SK-N-SH treated with all-trans-retinoic acid at 6 μM for 48 hours (cell line): Measurements from ENCODE around the gene PCDHGA12.

ENCODE experiments used
- ATAC-seq: fragments of 200-7000 bp; cut with Tn5 transposase; 3 replicates; pipeline ENCODE4 v1.9.1; 2020; ENCODE audit warnings: mild to moderate bottlenecking, moderate library complexity
- ARNTL ChIP-seq: fragments of 450-650 bp; formaldehyde crosslinking; IDR thresholded peaks from 2 replicates; pipeline ENCODE4 v1.5.0; 2020; ENCODE audit warnings: low read depth, mild to moderate bottlenecking, moderate library complexity, borderline replicate concordance
- BACH2 ChIP-seq: fragments of 250-450 bp; sonication (Bioruptor Pico); IDR thresholded peaks from 2 replicates; pipeline ENCODE4 v1.9.0; 2021; ENCODE audit warnings: mild to moderate bottlenecking, borderline replicate concordance
- CREB5 ChIP-seq: fragments of 250-450 bp; sonication (Bioruptor Pico); IDR thresholded peaks from 2 replicates; pipeline ENCODE4 v1.5.1; 2020; ENCODE audit warnings: low read depth, mild to moderate bottlenecking, moderate library complexity
- CSRNP3 ChIP-seq: fragments of 250-450 bp; sonication (Bioruptor Pico); IDR thresholded peaks from 2 replicates; pipeline ENCODE4 v1.5.1; 2021; ENCODE audit warnings: mild to moderate bottlenecking, moderate library complexity
- ESRRG ChIP-seq: fragments of 250-450 bp; sonication (Bioruptor Pico); IDR thresholded peaks from 2 replicates; pipeline ENCODE4 v1.6.1; 2021; ENCODE audit warnings: mild to moderate bottlenecking
- GLIS3 ChIP-seq: fragments of 250-450 bp; sonication (Bioruptor Pico); IDR thresholded peaks from 2 replicates; pipeline ENCODE4 v1.5.0; 2020; ENCODE audit warnings: mild to moderate bottlenecking, moderate library complexity
- ISL1 ChIP-seq: fragments of 250-450 bp; sonication (Bioruptor Pico); IDR thresholded peaks from 2 replicates; pipeline ENCODE4 v2.1.2; 2022; ENCODE audit warnings: mild to moderate bottlenecking, moderate library complexity
- OSR1 ChIP-seq: fragments of 250-450 bp; sonication (Bioruptor Pico); IDR thresholded peaks from 2 replicates; pipeline ENCODE4 v1.8.0; 2022; ENCODE audit warnings: moderate library complexity, mild to moderate bottlenecking, inconsistent platforms
- PATZ1 ChIP-seq: fragments of 250-450 bp; sonication (Bioruptor Pico); IDR thresholded peaks from 2 replicates; pipeline ENCODE4 v1.8.0; 2020; ENCODE audit warnings: mild to moderate bottlenecking, moderate library complexity, borderline replicate concordance
- POU6F1 ChIP-seq: fragments of 250-450 bp; sonication (Bioruptor Pico); IDR thresholded peaks from 2 replicates; pipeline ENCODE4 v1.8.0; 2021; ENCODE audit warnings: low read depth, mild to moderate bottlenecking, moderate library complexity, borderline replicate concordance
- RARB ChIP-seq: fragments of 250-450 bp; sonication (Bioruptor Pico); IDR thresholded peaks from 2 replicates; pipeline ENCODE4 v1.8.0; 2021; ENCODE audit warnings: mild to moderate bottlenecking, moderate library complexity
- SNAI2 ChIP-seq: fragments of 250-450 bp; sonication (Bioruptor Pico); IDR thresholded peaks from 2 replicates; pipeline ENCODE4 v1.5.0; 2020; ENCODE audit warnings: mild to moderate bottlenecking, moderate library complexity
- TCF4 ChIP-seq: fragments of 250-450 bp; sonication (Bioruptor Pico); IDR thresholded peaks from 2 replicates; pipeline ENCODE4 v1.8.0; 2021; ENCODE audit warnings: mild to moderate bottlenecking, moderate library complexity, borderline replicate concordance
- TOX ChIP-seq: fragments of 250-450 bp; sonication (Bioruptor Pico); IDR thresholded peaks from 2 replicates; pipeline ENCODE4 v1.8.0; 2021; ENCODE audit warnings: mild to moderate bottlenecking, moderate library complexity, borderline replicate concordance
- TSHZ2 ChIP-seq: fragments of 250-450 bp; sonication (Bioruptor Pico); IDR thresholded peaks from 2 replicates; pipeline ENCODE4 v1.5.0; 2020; ENCODE audit warnings: mild to moderate bottlenecking, moderate library complexity
- ZC3H10 ChIP-seq: fragments of 250-450 bp; sonication (Bioruptor Pico); IDR thresholded peaks from 2 replicates; pipeline ENCODE4 v1.5.1; 2021; ENCODE audit warnings: mild to moderate bottlenecking, moderate library complexity
- ZFP3 ChIP-seq: fragments of 250-450 bp; sonication (Bioruptor Pico); IDR thresholded peaks from 2 replicates; pipeline ENCODE4 v1.5.0; 2020; ENCODE audit warnings: mild to moderate bottlenecking, moderate library complexity
- ZFP30 ChIP-seq: fragments of 450-650 bp; formaldehyde crosslinking; IDR thresholded peaks from 2 replicates; pipeline ENCODE4 v1.5.0; 2022; ENCODE audit warnings: mild to moderate bottlenecking, moderate library complexity
- ZNF565 ChIP-seq: fragments of 450-650 bp; formaldehyde crosslinking; conservative IDR thresholded peaks from 2 replicates; pipeline ENCODE4 v1.5.0; 2020; ENCODE audit warnings: low read depth, mild to moderate bottlenecking, moderate library complexity
- ZNF70 ChIP-seq: fragments of 450-650 bp; formaldehyde crosslinking; IDR thresholded peaks from 2 replicates; pipeline ENCODE4 v1.5.0; 2020; ENCODE audit warnings: mild to moderate bottlenecking, moderate library complexity
- ZNF8 ChIP-seq: fragments of 450-650 bp; formaldehyde crosslinking; IDR thresholded peaks from 2 replicates; pipeline ENCODE4 v1.5.0; 2020; ENCODE audit warnings: mild to moderate bottlenecking, moderate library complexity

PCDHGA12 gene

GRCh38 chr5:141477044-141477575, 46.8 kb downstream of the PCDHGA12 start:
- no peak for ATAC-seq
- no peak for TF ChIP-seq TOX (CRISPR knock-in tag)
- TF ChIP-seq ZNF565 = no peak
- TF ChIP-seq CSRNP3 (CRISPR knock-in tag) = no peak
- no peak for TF ChIP-seq ZFP30
- no peak for TF ChIP-seq SNAI2 (CRISPR knock-in tag)
- no peak for TF ChIP-seq GLIS3
- no peak for TF ChIP-seq TCF4 (CRISPR knock-in tag)
- TF ChIP-seq CREB5 = no peak
- no peak for TF ChIP-seq ZFP3 (CRISPR knock-in tag)
- TF ChIP-seq ESRRG = no peak
- no peak for TF ChIP-seq ZC3H10 (CRISPR knock-in tag)
- TF ChIP-seq POU6F1 (CRISPR knock-in tag) = no peak
- TF ChIP-seq ZNF8 (CRISPR knock-in tag) = no peak
- no peak for TF ChIP-seq TSHZ2

GRCh38 chr5:141477815-141478214, 47.5 kb downstream of the PCDHGA12 start:
- TF ChIP-seq ZFP30 (no peak), TSHZ2 (no peak), OSR1 (no peak), ZNF8 (CRISPR knock-in tag) (no peak), GLIS3 (no peak), ZNF70 (CRISPR knock-in tag) (no peak), ISL1 (no peak), PATZ1 (CRISPR knock-in tag) (no peak), ARNTL (CRISPR knock-in tag) (no peak), TCF4 (CRISPR knock-in tag) (no peak), CREB5 (no peak), BACH2 (no peak), TOX (CRISPR knock-in tag) (no peak), RARB (no peak), SNAI2 (CRISPR knock-in tag) (no peak), ESRRG (no peak), ZNF565 (no peak), ZFP3 (CRISPR knock-in tag) (no peak)
- ATAC-seq = peak; percentile 7
